Measurements from ENCODE around the gene GTF3C1. TPM values are rescaled to one million over a fixed set of nuclear protein-coding genes. Genes with fewer than 3 reads are reported as not detected.
A peak's percentile ranks its signal among the peaks of the same experiment; 100 is the strongest.
"Not testable (repeated sequence)": the region's sequence is repeated elsewhere in the genome, so short reads cannot be mapped to it uniquely, and the experiment has no call there.

Gene GTF3C1
- total and polyA plus RNA-seq, 3 donors from 2014 or later: 85.7 to 154 (median 129) TPM

DNA sequence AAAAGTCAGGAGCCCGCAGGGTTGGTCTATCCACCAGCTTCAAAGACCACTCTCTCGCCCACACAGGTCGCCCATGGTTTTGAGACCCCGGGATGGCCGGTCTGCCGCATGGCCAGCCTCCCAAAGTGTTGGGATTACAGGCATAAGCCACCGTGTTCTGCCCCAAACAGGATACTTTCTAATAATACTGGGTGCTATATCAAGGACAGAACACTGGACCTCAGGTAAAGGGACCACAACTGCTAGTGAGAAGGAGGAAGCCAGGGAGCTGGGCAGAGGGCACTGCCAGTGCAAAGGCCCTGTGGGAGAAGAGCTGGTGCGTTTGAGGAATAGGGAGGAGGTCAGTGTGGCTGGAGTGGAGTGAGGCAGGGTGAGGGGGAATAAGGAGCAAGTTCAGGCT, 113.6 kb downstream of the GTF3C1 start:
- Histone ChIP-seq H3K9me3 (no peaks in the 10 kb centered on the region), H3K27me3 (no peaks in the 10 kb centered on the region), H3K4me1 (no peaks in the 10 kb centered on the region), H3K36me3 (ENCODE audit: low read depth, missing control alignments) (no peaks in the 10 kb centered on the region), H3K4me3 (no peak overlapping the region), H3K27ac (no peak overlapping the region)
- no peak for DNase-seq
- no peak for TF ChIP-seq POLR2A (IDR thresholded peaks at IDR 0.05)
- TF ChIP-seq, protein P1, sequence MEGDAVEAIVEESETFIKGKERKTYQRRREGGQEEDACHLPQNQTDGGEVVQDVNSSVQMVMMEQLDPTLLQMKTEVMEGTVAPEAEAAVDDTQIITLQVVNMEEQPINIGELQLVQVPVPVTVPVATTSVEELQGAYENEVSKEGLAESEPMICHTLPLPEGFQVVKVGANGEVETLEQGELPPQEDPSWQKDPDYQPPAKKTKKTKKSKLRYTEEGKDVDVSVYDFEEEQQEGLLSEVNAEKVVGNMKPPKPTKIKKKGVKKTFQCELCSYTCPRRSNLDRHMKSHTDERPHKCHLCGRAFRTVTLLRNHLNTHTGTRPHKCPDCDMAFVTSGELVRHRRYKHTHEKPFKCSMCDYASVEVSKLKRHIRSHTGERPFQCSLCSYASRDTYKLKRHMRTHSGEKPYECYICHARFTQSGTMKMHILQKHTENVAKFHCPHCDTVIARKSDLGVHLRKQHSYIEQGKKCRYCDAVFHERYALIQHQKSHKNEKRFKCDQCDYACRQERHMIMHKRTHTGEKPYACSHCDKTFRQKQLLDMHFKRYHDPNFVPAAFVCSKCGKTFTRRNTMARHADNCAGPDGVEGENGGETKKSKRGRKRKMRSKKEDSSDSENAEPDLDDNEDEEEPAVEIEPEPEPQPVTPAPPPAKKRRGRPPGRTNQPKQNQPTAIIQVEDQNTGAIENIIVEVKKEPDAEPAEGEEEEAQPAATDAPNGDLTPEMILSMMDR (IDR thresholded peaks at IDR 0.05): no peak
- intact Hi-C loops (cut with DNase I; ENCODE audit: low total_unique reads): no loop called here
- WGBS, 2 donors: 91 to 96% methylated on average over 8 of the region's 8 CpGs

DNA sequence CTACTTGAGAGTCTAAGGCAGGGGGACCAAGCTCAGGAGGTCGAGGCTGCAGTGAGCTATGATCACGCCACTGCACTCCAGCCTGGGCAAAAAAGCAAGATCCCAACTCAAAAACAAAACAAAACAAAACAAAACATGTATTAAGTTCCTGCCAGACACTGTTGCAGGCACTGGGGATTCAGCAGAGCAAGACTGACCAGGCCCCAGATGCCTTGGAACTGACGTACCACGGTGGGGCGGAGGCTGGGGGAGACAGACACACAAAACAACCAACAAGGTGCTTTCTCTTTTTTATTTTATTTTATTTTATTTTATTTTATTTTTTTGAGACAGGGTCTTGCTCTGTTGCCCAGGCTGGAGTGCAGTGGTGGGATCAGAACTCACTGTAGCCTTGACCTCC, 114.6 kb downstream of the GTF3C1 start:
- H3K4me3 ChIP-seq; H3K4me1 ChIP-seq; H3K27ac ChIP-seq; H3K9me3 ChIP-seq; H3K36me3 ChIP-seq (ENCODE audit: low read depth, missing control alignments); intact Hi-C loops (cut with DNase I; ENCODE audit: low total_unique reads); H3K27me3 ChIP-seq: not testable (repeated sequence)
- peak; percentile 1 for DNase-seq
- 91 to 94% methylated on average over 5 of the region's 5 CpGs for WGBS, 2 donors

DNA sequence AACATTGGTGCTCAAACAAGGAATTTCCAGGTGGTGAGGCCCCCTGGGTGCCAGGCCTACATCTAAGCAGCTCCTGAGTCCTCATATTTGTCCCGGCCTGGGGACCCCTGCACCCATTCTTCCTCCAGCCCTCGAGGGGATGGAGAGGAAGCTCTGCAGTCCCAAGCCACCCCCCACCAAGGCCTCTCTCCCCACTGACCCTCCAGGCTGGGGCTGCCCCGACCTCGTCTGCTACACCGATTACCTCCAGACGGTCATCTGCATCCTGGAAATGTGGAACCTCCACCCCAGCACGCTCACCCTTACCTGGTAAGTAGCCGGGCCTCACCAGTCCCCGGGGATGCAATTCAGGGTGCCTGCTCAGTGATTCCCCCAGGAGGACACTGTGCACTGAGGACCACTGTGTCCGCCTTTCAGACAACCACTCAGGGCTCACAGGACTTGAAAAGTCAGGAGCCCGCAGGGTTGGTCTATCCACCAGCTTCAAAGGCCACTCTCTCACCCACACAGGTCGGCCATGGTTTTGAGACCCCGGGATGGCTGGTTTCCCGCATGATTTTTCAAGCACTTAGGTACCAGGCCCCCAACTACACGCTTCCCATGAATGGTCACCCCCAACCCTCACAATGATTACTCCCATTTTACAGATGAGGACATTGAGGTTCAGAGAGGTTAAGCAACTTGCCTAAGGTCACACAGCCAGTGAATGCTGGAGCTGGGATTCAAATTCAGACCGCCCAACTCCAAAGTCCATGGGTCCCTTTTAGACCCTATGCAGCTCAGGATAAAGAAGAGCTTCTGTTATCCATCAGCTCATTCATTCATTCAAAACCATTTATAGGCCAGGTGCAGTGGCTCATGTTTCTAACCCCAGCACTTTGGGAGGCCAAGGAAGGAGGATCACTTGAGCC, 115.3 kb downstream of the GTF3C1 start:
- peak; percentile 12 for DNase-seq

DNA sequence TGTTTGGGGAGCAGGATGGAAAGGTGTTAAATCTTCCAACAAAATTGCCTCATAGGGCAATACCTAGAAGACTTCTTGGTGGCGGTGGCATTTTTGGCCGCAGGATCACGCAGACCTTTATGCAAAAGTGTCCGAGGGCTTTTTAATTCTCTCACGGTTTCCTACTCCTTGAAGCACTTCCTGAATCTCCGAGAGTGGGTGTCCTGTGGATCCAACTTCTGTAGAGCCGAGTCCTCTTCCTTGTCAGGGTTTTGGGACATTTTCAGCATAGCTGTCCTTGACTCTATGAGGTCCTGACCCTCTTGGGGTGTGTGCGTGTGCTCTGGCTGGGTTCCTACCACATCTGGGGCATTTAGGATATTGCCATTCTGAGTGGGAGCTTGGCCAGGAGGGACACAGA, 116.1 kb downstream of the GTF3C1 start:
- no peaks in the 10 kb centered on the region for H3K36me3 ChIP-seq (ENCODE audit: low read depth, missing control alignments)
- H3K27me3 ChIP-seq: no peaks in the 10 kb centered on the region
- TF ChIP-seq, protein P1 (IDR thresholded peaks at IDR 0.05): no peak
- no peak for TF ChIP-seq POLR2A (IDR thresholded peaks at IDR 0.05)
- WGBS, 2 donors: 74 to 83% methylated on average over 8 of the region's 8 CpGs
- H3K9me3 ChIP-seq: no peaks in the 10 kb centered on the region
- no peak overlapping the region for H3K4me3 ChIP-seq
- intact Hi-C loops (cut with DNase I; ENCODE audit: low total_unique reads): no loop called here
- peak; percentile 6 for DNase-seq
- no peaks in the 10 kb centered on the region for H3K4me1 ChIP-seq
- no peak overlapping the region for H3K27ac ChIP-seq

More for the DNA sequence above, 115.3 kb downstream of the GTF3C1 start:
- Histone ChIP-seq H3K9me3 (no peaks in the 10 kb centered on the region), H3K27ac (no peak overlapping the region), H3K4me3 (no peak overlapping the region), H3K4me1 (no peaks in the 10 kb centered on the region), H3K27me3 (no peaks in the 10 kb centered on the region), H3K36me3 (ENCODE audit: low read depth, missing control alignments) (no peaks in the 10 kb centered on the region)
- intact Hi-C loops (cut with DNase I; ENCODE audit: low total_unique reads): no loop called here
- no peak for TF ChIP-seq POLR2A (IDR thresholded peaks at IDR 0.05)
- TF ChIP-seq, protein P1 (IDR thresholded peaks at IDR 0.05): no peak
- WGBS, 2 donors: 85 to 91% methylated on average over 7 to 15 of the region's 16 CpGs

DNA sequence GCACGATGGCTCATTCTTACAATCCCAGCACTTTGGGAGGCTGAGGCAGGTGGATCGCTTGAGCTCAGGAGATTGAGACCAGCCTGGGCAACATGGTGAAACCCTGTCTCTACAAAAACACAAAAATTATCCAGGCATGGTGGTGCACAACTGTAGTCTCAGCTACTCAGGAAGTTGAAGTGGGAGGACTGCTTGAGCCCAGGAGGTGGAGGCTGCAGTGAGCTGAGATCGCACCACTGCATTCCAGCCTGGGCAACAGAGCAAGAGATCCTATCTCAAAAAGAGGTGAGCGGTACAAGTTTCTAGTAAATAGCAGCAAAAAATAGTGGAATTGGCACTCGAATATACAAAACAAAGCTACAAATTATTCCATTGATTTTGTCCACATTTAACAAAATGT, 116.5 kb downstream of the GTF3C1 start:
- H3K36me3 ChIP-seq (ENCODE audit: low read depth, missing control alignments); H3K27ac ChIP-seq; H3K27me3 ChIP-seq; intact Hi-C loops (cut with DNase I; ENCODE audit: low total_unique reads); H3K9me3 ChIP-seq; H3K4me3 ChIP-seq; H3K4me1 ChIP-seq: not testable (repeated sequence)
- 73 to 81% methylated on average over 5 of the region's 5 CpGs for WGBS, 2 donors
- peak; percentile 8 for DNase-seq

GRCh38 chr16:27432558-27432957, 117.2 kb downstream of the GTF3C1 start:
- DNase-seq: peak; percentile 2
- TF ChIP-seq POLR2A (IDR thresholded peaks at IDR 0.05): no peak
- TF ChIP-seq, protein P1 (IDR thresholded peaks at IDR 0.05): no peak

More at GRCh38 chr16:27432558-27432957, 117.2 kb downstream of the GTF3C1 start:
- Histone ChIP-seq H3K4me1 (no peaks in the 10 kb centered on the region), H3K36me3 (ENCODE audit: low read depth, missing control alignments) (no peaks in the 10 kb centered on the region), H3K9me3 (no peaks in the 10 kb centered on the region), H3K4me3 (no peak overlapping the region), H3K27me3 (no peaks in the 10 kb centered on the region), H3K27ac (no peak overlapping the region)
- 34 to 45% methylated on average over 6 of the region's 6 CpGs for WGBS, 2 donors
- intact Hi-C loops (cut with DNase I; ENCODE audit: low total_unique reads): no loop called here
